H9 (cell line): Measurements from ENCODE around the gene CLEC17A. TPM values are rescaled to one million over a fixed set of nuclear protein-coding genes. Genes with fewer than 3 reads are reported as not detected.

ENCODE experiments used
- DNase-seq: peaks from one replicate; pipeline ENCODE4 v3.0.0-alpha.2; 2017
- H2AFZ ChIP-seq: one replicate; pipeline ENCODE4 v1.6.1; 2013; ENCODE audit warnings: mild to moderate bottlenecking, low read length, control low read depth, moderate library complexity
- H2AK5ac ChIP-seq: 2 replicates; pipeline ENCODE4 v1.6.1; 2013; ENCODE audit warnings: low read length, control low read depth, mixed read lengths; ENCODE audit not compliant: insufficient read length
- H2BK120ac ChIP-seq: one replicate; pipeline ENCODE4 v1.6.1; 2013; ENCODE audit warnings: low read depth, mild to moderate bottlenecking, low read length, control low read depth, inconsistent platforms; ENCODE audit not compliant: poor library complexity, severe bottlenecking
- H2BK12ac ChIP-seq: 2 replicates; pipeline ENCODE4 v1.6.1; 2013; ENCODE audit warnings: low read length, control low read depth, mixed read lengths, low read depth; ENCODE audit not compliant: insufficient read length
- H2BK15ac ChIP-seq: 2 replicates; pipeline ENCODE4 v1.6.1; 2013; ENCODE audit warnings: low read depth, low read length, control low read depth
- H2BK20ac ChIP-seq: one replicate; pipeline ENCODE4 v1.6.1; 2013; ENCODE audit warnings: low read depth, mild to moderate bottlenecking, low read length, control low read depth, inconsistent platforms; ENCODE audit not compliant: poor library complexity, severe bottlenecking
- H2BK5ac ChIP-seq: 2 replicates; pipeline ENCODE4 v1.6.1; 2013; ENCODE audit warnings: low read length, control low read depth, mixed read lengths; ENCODE audit not compliant: insufficient read length
- H3K14ac ChIP-seq: 2 replicates; pipeline ENCODE4 v1.6.1; 2013; ENCODE audit warnings: low read length, control low read depth; ENCODE audit not compliant: insufficient read depth
- H3K18ac ChIP-seq: 2 replicates; pipeline ENCODE4 v1.6.1; 2013; ENCODE audit warnings: low read depth, mild to moderate bottlenecking, mixed read lengths, low read length, control low read depth; ENCODE audit not compliant: insufficient read length
- H3K23ac ChIP-seq: 2 replicates; pipeline ENCODE4 v1.6.1; 2013; ENCODE audit warnings: low read length, control low read depth, mixed read lengths, low read depth; ENCODE audit not compliant: insufficient read length
- H3K23me2 ChIP-seq: 2 replicates; pipeline ENCODE4 v1.6.1; 2013; ENCODE audit warnings: low read depth, mild to moderate bottlenecking, mixed read lengths, low read length, control low read depth; ENCODE audit not compliant: insufficient read length, poor library complexity, severe bottlenecking
- H3K27ac ChIP-seq: 2 replicates; pipeline ENCODE4 v1.5.1; 2013; ENCODE audit warnings: low read length, control low read depth, mixed read lengths, low read depth; ENCODE audit not compliant: insufficient read length
- H3K27me3 ChIP-seq: 2 replicates; pipeline ENCODE4 v1.6.1; 2013; ENCODE audit warnings: low read length, control low read depth, inconsistent platforms; ENCODE audit not compliant: insufficient read depth
- H3K4ac ChIP-seq: 2 replicates; pipeline ENCODE4 v1.6.1; 2013; ENCODE audit warnings: low read depth, mild to moderate bottlenecking, control low read depth, inconsistent platforms, low read length, moderate library complexity
- H3K4me1 ChIP-seq: 2 replicates; pipeline ENCODE4 v1.6.1; 2013; ENCODE audit warnings: low read length, control low read depth, inconsistent platforms; ENCODE audit not compliant: insufficient read depth
- H3K4me2 ChIP-seq: 2 replicates; pipeline ENCODE4 v1.6.1; 2013; ENCODE audit warnings: low read length, control low read depth, mixed read lengths; ENCODE audit not compliant: insufficient read length, insufficient read depth
- H3K56ac ChIP-seq: 2 replicates; pipeline ENCODE4 v1.6.1; 2013; ENCODE audit warnings: low read depth, mild to moderate bottlenecking, mixed read lengths, low read length, control low read depth; ENCODE audit not compliant: insufficient read length
- H3K79me1 ChIP-seq: 2 replicates; pipeline ENCODE4 v1.6.1; 2013; ENCODE audit warnings: low read depth, mild to moderate bottlenecking, moderate library complexity, low read length, control low read depth, inconsistent platforms; ENCODE audit not compliant: insufficient read depth, poor library complexity, severe bottlenecking
- H3K79me2 ChIP-seq: 2 replicates; pipeline ENCODE4 v1.6.1; 2013; ENCODE audit warnings: low read length, control low read depth, inconsistent platforms; ENCODE audit not compliant: insufficient read depth
- H3K9ac ChIP-seq: 2 replicates; pipeline ENCODE4 v1.6.1; 2013; ENCODE audit warnings: low read length, control low read depth, mixed read lengths; ENCODE audit not compliant: insufficient read length; ENCODE audit errors: extremely low read depth
- H3K9me3 ChIP-seq: one replicate; pipeline ENCODE4 v1.6.1; 2013; ENCODE audit warnings: low read depth, low read length, inconsistent platforms; ENCODE audit not compliant: control insufficient read depth
- H3T11ph ChIP-seq: one replicate; pipeline ENCODE4 v1.6.1; 2013; ENCODE audit warnings: mild to moderate bottlenecking, low read length, control low read depth, inconsistent platforms
- H4K20me1 ChIP-seq: one replicate; pipeline ENCODE4 v1.6.1; 2013; ENCODE audit not compliant: control insufficient read depth, insufficient read length, insufficient read depth
- H4K5ac ChIP-seq: 2 replicates; pipeline ENCODE4 v1.6.1; 2013; ENCODE audit warnings: low read depth, mild to moderate bottlenecking, mixed read lengths, low read length, control low read depth; ENCODE audit not compliant: insufficient read length
- H4K8ac ChIP-seq: replicated peaks from 2 replicates; pipeline ENCODE4 v1.6.1; 2013; ENCODE audit warnings: low read length, control low read depth, mixed read lengths, low read depth; ENCODE audit not compliant: insufficient read length
- H4K91ac ChIP-seq: 2 replicates; pipeline ENCODE4 v1.6.1; 2013; ENCODE audit warnings: low read depth, mild to moderate bottlenecking, moderate library complexity, mixed read lengths, low read length, control low read depth; ENCODE audit not compliant: insufficient read length
- H3K27ac Mint-ChIP-seq, 3 experiments: 2 replicates in 2 of 3; 3 replicates in 1 of 3; pipeline ENCODE4 v1.8.0; 2020 to 2021; ENCODE audit warnings: mixed read lengths in 3 of 3, mild to moderate bottlenecking in 1 of 3, moderate library complexity in 1 of 3
- H3K27me3 Mint-ChIP-seq: 2 replicates; pipeline ENCODE4 v1.8.0; 2021; ENCODE audit warnings: low read depth, mild to moderate bottlenecking, moderate library complexity, mixed read lengths
- H3K36me3 Mint-ChIP-seq, 3 experiments: 2 replicates in 2 of 3; 3 replicates in 1 of 3; pipeline ENCODE4 v1.8.0; 2020 to 2021; ENCODE audit warnings: low read depth in 3 of 3, mixed read lengths in 3 of 3; ENCODE audit not compliant: insufficient read depth in 1 of 3
- H3K4me1 Mint-ChIP-seq, 2 experiments: 2 replicates each; pipeline ENCODE4 v1.8.0; 2020; ENCODE audit warnings: mixed read lengths in 2 of 2
- H3K4me3 Mint-ChIP-seq, 2 experiments: 2 replicates in 1 of 2; 3 replicates in 1 of 2; pipeline ENCODE4 v1.8.0; 2020 to 2021; ENCODE audit warnings: mild to moderate bottlenecking in 2 of 2, mixed read lengths in 2 of 2, moderate library complexity in 1 of 2
- H3K9me3 Mint-ChIP-seq, 2 experiments: 2 replicates in 1 of 2; 3 replicates in 1 of 2; pipeline ENCODE4 v1.8.0; 2020; ENCODE audit warnings: mild to moderate bottlenecking in 2 of 2, mixed read lengths in 2 of 2, moderate library complexity in 1 of 2
- CTCF ChIP-seq: fragments of 200-600 bp; sonication (generic); conservative IDR thresholded peaks from 3 replicates; pipeline ENCODE4 v1.8.0; 2021; ENCODE audit warnings: antibody characterized with exemption, mild to moderate bottlenecking
- WGBS: extraction: QIAGEN DNeasy Blood & Tissue Kit; methylation state at CpG from one replicate; pipeline ENCODE4 v1.1.7; 2013; ENCODE audit warnings: missing lambda C conversion rate, low lambda C conversion rate, mixed read lengths; ENCODE audit not compliant: insufficient read length; ENCODE audit errors: extremely low coverage; 5-methylcytosine and 5-hydroxymethylcytosine counted together
- total RNA-seq: library from RNA; stranded (reverse); gene quantifications from 2 replicates; pipeline ENCODE4 v1.2.1, GENCODE V29; 2021

CLEC17A gene
- total RNA-seq, 1 experiment from 2014 or later: not detected

- Histone ChIP-seq H3K56ac (no peak overlapping the region), H3K4ac (no peak overlapping the region), H3T11ph (no peak overlapping the region), H3K27me3 (no peaks in the 10 kb centered on the region), H3K4me2 (no peak overlapping the region), H2BK20ac (no peak overlapping the region), H3K23ac (no peak overlapping the region), H2AFZ (no peak overlapping the region), H2AK5ac (no peak overlapping the region), H4K5ac (no peak overlapping the region), H3K23me2 (no peaks in the 10 kb centered on the region), H3K79me1 (peaks cover 9% of the 10 kb centered on the region), H2BK5ac (no peak overlapping the region), H4K8ac (no peak overlapping the region), H4K20me1 (no peaks in the 10 kb centered on the region), H3K4me1 (no peaks in the 10 kb centered on the region; the same call in 1 of the 2 replicates), H3K79me2 (peaks cover 1% of the 10 kb centered on the region; the same call in 1 of the 2 replicates), H2BK120ac (no peak overlapping the region), H3K14ac (no peak overlapping the region), H3K27ac (no peak overlapping the region), H3K9me3 (no peaks in the 10 kb centered on the region), H3K9ac (no peak overlapping the region), H2BK12ac (no peak overlapping the region), H3K18ac (no peak overlapping the region), H4K91ac (no peak overlapping the region), H2BK15ac (no peak overlapping the region)
- H3K27ac Mint-ChIP-seq: peak overlapping the region; percentile 78 to 93 (median 88); a peak in 4 of 7 replicates
- no CpG with 5 or more reads among the region's 22 CpGs for WGBS
- no peaks in the 10 kb centered on the region for H3K27me3 Mint-ChIP-seq
- DNase-seq: peak; percentile 48
- no peak for TF ChIP-seq CTCF
- H3K9me3 Mint-ChIP-seq: no peaks in the 10 kb centered on the region
- H3K4me1 Mint-ChIP-seq: peaks cover 29 to 44% of the 10 kb centered on the region in 2 experiments
- no peak overlapping the region; a peak in 1 of 5 replicates for H3K4me3 Mint-ChIP-seq
- peaks cover 2 to 7% (median 3%) of the 10 kb centered on the region in 3 experiments; a peak in 5 of 7 replicates for H3K36me3 Mint-ChIP-seq
Measured at GRCh38 chr19:14561847-14562351, 21.0 kb upstream of the CLEC17A start.
